CD4-positive, alpha-beta memory T cell (primary cell): ENCODE measurements around the gene RTP5. TPM values are rescaled to one million over a fixed set of nuclear protein-coding genes. Genes with fewer than 3 reads are reported as not detected.
A peak's percentile ranks its signal among the peaks of the same experiment; 100 is the strongest.
"Not testable (repeated sequence)": the region's sequence is repeated elsewhere in the genome, so short reads cannot be mapped to it uniquely, and the experiment has no call there.

Source experiments
- CTCF ChIA-PET: fragments of 350-600 bp; sonication (Branson Sonifier 250); formaldehyde crosslinking; loops from one replicate; lab custom pipeline; 2021; ENCODE audit warnings: inconsistent platforms; ENCODE audit not compliant: partially characterized antibody; lab: Charles Lee
- POLR2A ChIA-PET: fragments of 350-600 bp; sonication (Branson Sonifier 250); formaldehyde crosslinking; loops from one replicate; lab custom pipeline; 2021; ENCODE audit not compliant: partially characterized antibody; lab: Charles Lee
- DNase-seq, 5 donors: peaks; one replicate each; pipeline versions ENCODE4 v3.0.0 to v3.0.0-alpha.2; 2020 to 2022; ENCODE audit warnings: mixed read lengths in 1 of 5
- H3K27ac ChIP-seq: one replicate; pipeline ENCODE4 v1.7.0; 2013; ENCODE audit warnings: low read depth, low read length
- H3K27me3 ChIP-seq: 2 replicates; pipeline ENCODE4 v1.7.0; 2013; ENCODE audit warnings: mild to moderate bottlenecking, low read length, moderate library complexity; ENCODE audit not compliant: insufficient read depth
- H3K36me3 ChIP-seq: 2 replicates; pipeline ENCODE4 v1.7.0; 2013; ENCODE audit warnings: mild to moderate bottlenecking, low read length, moderate library complexity; ENCODE audit not compliant: insufficient read depth
- H3K4me1 ChIP-seq: 2 replicates; pipeline ENCODE4 v1.7.0; 2013; ENCODE audit warnings: mild to moderate bottlenecking, low read length, moderate library complexity; ENCODE audit not compliant: insufficient read depth
- H3K4me3 ChIP-seq, 2 donors: one replicate each; pipeline ENCODE4 v1.7.0; 2013; ENCODE audit warnings: low read length in 2 of 2, mild to moderate bottlenecking in 1 of 2
- H3K9me3 ChIP-seq, 2 donors: one replicate each; pipeline ENCODE4 v1.7.0; 2013; ENCODE audit warnings: low read length in 2 of 2, control low read depth in 1 of 2; ENCODE audit not compliant: control insufficient read depth in 1 of 2
- H3K27ac Mint-ChIP-seq, 7 donors: one replicate each; pipeline ENCODE4 v1.8.0; 2020 to 2021; ENCODE audit warnings: mixed read lengths in 7 of 7, mild to moderate bottlenecking in 6 of 7, inconsistent platforms in 3 of 7, moderate library complexity in 3 of 7
- H3K27me3 Mint-ChIP-seq, 2 donors: one replicate each; pipeline ENCODE4 v1.8.0; 2020 to 2021; ENCODE audit warnings: mixed read lengths in 2 of 2
- H3K36me3 Mint-ChIP-seq, 2 donors: one replicate each; pipeline ENCODE4 v1.8.0; 2020 to 2021; ENCODE audit warnings: mixed read lengths in 2 of 2, inconsistent platforms in 1 of 2, mild to moderate bottlenecking in 1 of 2
- H3K4me1 Mint-ChIP-seq, 4 donors: one replicate each; pipeline ENCODE4 v1.8.0; 2020 to 2021; ENCODE audit warnings: mixed read lengths in 4 of 4, mild to moderate bottlenecking in 1 of 4
- H3K4me3 Mint-ChIP-seq, 8 donors: one replicate each; pipeline ENCODE4 v1.8.0; 2020 to 2021; ENCODE audit warnings: mixed read lengths in 8 of 8, mild to moderate bottlenecking in 7 of 8, moderate library complexity in 6 of 8, inconsistent platforms in 3 of 8
- H3K9me3 Mint-ChIP-seq, 8 donors: one replicate each; pipeline ENCODE4 v1.8.0; 2020 to 2021; ENCODE audit warnings: mixed read lengths in 8 of 8, mild to moderate bottlenecking in 5 of 8, inconsistent platforms in 3 of 8, moderate library complexity in 1 of 8
- intact Hi-C: fragments of 100-400 bp; cut with micrococcal nuclease; formaldehyde crosslinking; loops from one replicate; pipeline ENCODE4 v1.15.1; 2023
- polyA plus RNA-seq, 2 donors: library from polyadenylated mRNA; unstranded; fragments of 300-500 nt; fragmentation: Illumina TruSeq; gene quantifications; one replicate each; pipeline ENCODE4 v1.2.3, GENCODE V29; 2021
- total RNA-seq, 2 experiments: library from RNA; stranded (reverse); gene quantifications; one replicate each; pipeline ENCODE4 v1.2.3, GENCODE V29; 2021

RTP5 gene
- total and polyA plus RNA-seq, 4 experiments from 2014 or later: 0.28 TPM; not detected in 3

- Mint-ChIP-seq H3K27ac (no peak overlapping the region), H3K9me3 (peaks cover 0 to 9% (median 0%) of the 10 kb centered on the region in 8 donors), H3K27me3 (no peaks in the 10 kb centered on the region), H3K4me1 (no peaks in the 10 kb centered on the region), H3K4me3 (no peak overlapping the region), H3K36me3 (peaks cover 11 to 32% of the 10 kb centered on the region in 2 donors)
- Histone ChIP-seq H3K9me3 (no peaks in the 10 kb centered on the region), H3K36me3 (no peaks in the 10 kb centered on the region), H3K27me3 (no peaks in the 10 kb centered on the region), H3K27ac (no peak overlapping the region), H3K4me3 (no peak overlapping the region), H3K4me1 (no peaks in the 10 kb centered on the region)
- no peak for DNase-seq
- intact Hi-C loops: no loop called here
- CTCF ChIA-PET: no interaction called here
- POLR2A ChIA-PET: no interaction called here
These were observed 45.0 kb downstream of the RTP5 start for GRCh38 chr2:241914542-241914941.

- H3K27ac Mint-ChIP-seq, H3K27me3 ChIP-seq, CTCF ChIA-PET, H3K9me3 Mint-ChIP-seq, H3K4me3 Mint-ChIP-seq, H3K36me3 ChIP-seq, POLR2A ChIA-PET, H3K27ac ChIP-seq, DNase-seq, H3K4me1 ChIP-seq, H3K9me3 ChIP-seq, H3K27me3 Mint-ChIP-seq, H3K4me3 ChIP-seq, H3K36me3 Mint-ChIP-seq, intact Hi-C loops: not testable (repeated sequence)
- peaks cover 7 to 16% (median 13%) of the 10 kb centered on the region in 4 donors for H3K4me1 Mint-ChIP-seq
These were observed 52.1 kb downstream of the RTP5 start for GRCh38 chr2:241921631-241922030.

- no peak overlapping the region for H3K27ac ChIP-seq
- H3K9me3 ChIP-seq: no peaks in the 10 kb centered on the region
- no peak for DNase-seq
- H3K36me3 ChIP-seq: no peaks in the 10 kb centered on the region
- H3K27ac Mint-ChIP-seq: peak overlapping the region in 2 of 7 donors; percentile 30 to 32
- no peaks in the 10 kb centered on the region for H3K4me1 ChIP-seq
- no peak overlapping the region for H3K4me3 Mint-ChIP-seq
- peaks cover 7 to 16% (median 13%) of the 10 kb centered on the region in 4 donors for H3K4me1 Mint-ChIP-seq
- H3K27me3 Mint-ChIP-seq: no peaks in the 10 kb centered on the region
- no peaks in the 10 kb centered on the region for H3K9me3 Mint-ChIP-seq
- CTCF ChIA-PET: no interaction called here
- H3K4me3 ChIP-seq: no peak overlapping the region
- POLR2A ChIA-PET: no interaction called here
- peaks cover 0 to 3% of the 10 kb centered on the region in 2 donors for H3K36me3 Mint-ChIP-seq
- intact Hi-C loops: no loop called here
- no peaks in the 10 kb centered on the region for H3K27me3 ChIP-seq
These were observed 52.9 kb downstream of the RTP5 start for GRCh38 chr2:241922411-241922810.

DNA sequence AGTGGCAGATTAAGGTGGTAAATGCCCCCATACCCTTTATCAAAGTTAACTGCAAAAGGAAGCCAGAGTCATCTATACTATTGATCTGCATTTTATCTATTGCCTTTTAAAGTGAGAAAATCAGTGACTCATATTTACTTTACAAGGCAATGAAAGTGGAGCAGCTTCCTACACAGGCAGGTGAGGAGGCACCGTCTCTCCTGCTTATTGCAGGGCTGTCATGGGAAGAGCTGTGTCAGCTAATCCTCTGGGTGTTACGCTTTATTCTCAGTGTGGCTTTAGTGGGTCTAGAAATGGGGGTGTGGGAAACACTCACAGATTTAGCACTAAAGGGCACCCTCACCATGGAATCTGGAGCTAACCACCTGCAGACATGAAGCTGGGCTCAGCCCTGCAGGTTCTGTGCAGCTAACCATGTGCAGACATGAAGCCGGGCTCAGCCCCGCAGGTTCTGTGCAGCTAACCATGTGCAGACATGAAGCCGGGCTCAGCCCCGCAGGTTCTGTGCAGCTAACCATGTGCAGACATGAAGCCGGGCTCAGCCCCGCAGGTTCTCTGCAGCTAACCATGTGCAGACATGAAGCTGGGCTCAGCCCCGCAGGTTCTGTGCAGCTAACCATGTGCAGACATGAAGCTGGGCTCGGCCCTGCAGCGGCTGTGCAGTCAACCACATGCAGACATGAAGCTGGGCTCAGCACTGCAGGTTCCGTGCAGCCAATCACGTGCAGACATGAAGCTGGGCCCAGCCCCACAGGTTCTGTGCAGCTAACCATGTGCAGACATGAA is 53.5 kb downstream of the RTP5 start:
- H3K9me3 Mint-ChIP-seq, POLR2A ChIA-PET, intact Hi-C loops, H3K27me3 ChIP-seq, H3K9me3 ChIP-seq, H3K36me3 ChIP-seq, H3K4me1 ChIP-seq, DNase-seq, H3K27ac ChIP-seq, H3K36me3 Mint-ChIP-seq, H3K27me3 Mint-ChIP-seq, CTCF ChIA-PET, H3K4me3 ChIP-seq, H3K4me3 Mint-ChIP-seq: not testable (repeated sequence)
- Mint-ChIP-seq H3K4me1 (peaks cover 7 to 16% (median 13%) of the 10 kb centered on the region in 4 donors), H3K27ac (peak overlapping the region in 2 of 7 donors; percentile 30 to 32)

Other genes starting within 250 kb of the RTP5 start
- 10 to 100 TPM; 27.8 to 28.2 TPM for gene THAP4, start 232.6 kb upstream of the RTP5 start, total RNA-seq
- gene THAP4, start 232.6 kb upstream of the RTP5 start, polyA plus RNA-seq: 10 to 100 TPM; 31.7 to 42.9 TPM
- gene ATG4B, start 232.0 kb upstream of the RTP5 start, total RNA-seq: 10 to 100 TPM; 87.7 to 96.9 TPM
- gene ATG4B, start 232.0 kb upstream of the RTP5 start, polyA plus RNA-seq: 10 to 100 TPM; 49.2 to 58.4 TPM
- gene DTYMK, start 182.9 kb upstream of the RTP5 start, total RNA-seq: 10 to 100 TPM; 18.8 TPM
- 10 to 100 TPM; 29.4 to 50.3 TPM for gene DTYMK, start 182.9 kb upstream of the RTP5 start, polyA plus RNA-seq
- gene ING5, start 167.7 kb upstream of the RTP5 start, total RNA-seq: 10 to 100 TPM; 98.9 to 99.5 TPM
- gene ING5, start 167.7 kb upstream of the RTP5 start, polyA plus RNA-seq: 10 to 100 TPM; 19.3 to 31.7 TPM
- 10 to 100 TPM; 48.7 to 53.9 TPM for gene D2HGDH, start 135.1 kb upstream of the RTP5 start, total RNA-seq
- 1 to 10 TPM in 1 of 2 donors, under 1 TPM in 1; 0.93 to 5.9 TPM for gene D2HGDH, start 135.1 kb upstream of the RTP5 start, polyA plus RNA-seq
- gene GAL3ST2, start 92.9 kb upstream of the RTP5 start, total RNA-seq: under 1 TPM in 1 of 2 experiments, not detected in 1; 0.39 TPM
- under 1 TPM in 1 of 2 donors, not detected in 1; 0.14 TPM for gene GAL3ST2, start 92.9 kb upstream of the RTP5 start, polyA plus RNA-seq
- gene NEU4, start 60.5 kb upstream of the RTP5 start, total RNA-seq: under 1 TPM in 1 of 2 experiments, not detected in 1; 0.14 TPM
- 1 to 10 TPM in 1 of 2 donors, not detected in 1; 1.3 TPM for gene NEU4, start 60.5 kb upstream of the RTP5 start, polyA plus RNA-seq
- 1 to 10 TPM; 5.9 to 6.2 TPM for gene PDCD1, start 10.8 kb upstream of the RTP5 start, total RNA-seq
- 10 to 100 TPM in 1 of 2 donors, 1 to 10 TPM in 1; 5.2 to 12.4 TPM for gene PDCD1, start 10.8 kb upstream of the RTP5 start, polyA plus RNA-seq